ENCODE results near the gene PAPOLB.

The PAPOLB gene

DNA sequence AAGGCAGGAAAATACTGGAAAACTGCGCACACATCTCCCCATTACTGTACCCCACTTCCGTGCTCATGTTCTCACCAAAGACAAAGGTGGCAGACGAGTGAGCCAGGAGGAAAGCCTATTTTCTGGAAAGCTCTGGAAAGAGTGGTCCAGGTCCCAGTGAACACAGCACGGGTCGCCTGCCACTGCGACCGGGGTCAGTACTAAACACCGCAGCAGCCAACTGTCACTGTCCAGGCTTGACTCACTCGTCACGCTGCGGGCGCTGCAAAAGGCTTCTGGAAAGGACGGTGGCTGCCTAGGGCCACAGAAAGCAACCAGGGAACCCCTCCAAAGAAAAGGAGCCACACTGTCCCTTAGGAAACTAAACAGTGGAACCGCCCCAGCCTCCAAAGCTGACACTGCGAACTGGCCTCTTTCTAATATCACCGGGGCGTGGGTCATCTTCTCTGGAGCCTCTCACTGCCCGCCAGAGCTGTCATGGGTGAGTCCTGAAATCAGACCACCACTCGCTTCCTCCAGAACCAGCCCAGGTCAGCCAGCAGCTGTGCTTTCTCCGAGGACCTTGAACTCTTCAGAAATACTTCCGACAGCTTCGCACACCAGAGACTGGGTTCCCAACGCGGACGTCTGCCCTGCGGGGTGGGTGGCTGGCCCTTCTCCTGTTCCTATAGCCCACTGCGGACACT lies 17.7 kb upstream of the PAPOLB start:
- Histone ChIP-seq H3K9me3 (ENCODE audit: control insufficient read depth, low read length) (no peaks in the 10 kb centered on the region), H3K36me3 (ENCODE audit: control insufficient read depth, insufficient read depth, low read length) (no peaks in the 10 kb centered on the region), H3K27me3 (replicated peaks; ENCODE audit: control insufficient read depth, insufficient read depth, low read length, poor library complexity, severe bottlenecking) (peaks cover 10% of the 10 kb centered on the region), H3K4me1 (ENCODE audit: control insufficient read depth, insufficient read depth, low read length, poor library complexity, severe bottlenecking) (peaks cover 12% of the 10 kb centered on the region), H3K4me3 (ENCODE audit: insufficient read depth, low read depth, low read length, poor library complexity, severe bottlenecking) (no peak overlapping the region), H3K27ac (ENCODE audit: insufficient read depth, low read length, poor library complexity, severe bottlenecking) (no peak overlapping the region)
- no peak for DNase-seq

DNA sequence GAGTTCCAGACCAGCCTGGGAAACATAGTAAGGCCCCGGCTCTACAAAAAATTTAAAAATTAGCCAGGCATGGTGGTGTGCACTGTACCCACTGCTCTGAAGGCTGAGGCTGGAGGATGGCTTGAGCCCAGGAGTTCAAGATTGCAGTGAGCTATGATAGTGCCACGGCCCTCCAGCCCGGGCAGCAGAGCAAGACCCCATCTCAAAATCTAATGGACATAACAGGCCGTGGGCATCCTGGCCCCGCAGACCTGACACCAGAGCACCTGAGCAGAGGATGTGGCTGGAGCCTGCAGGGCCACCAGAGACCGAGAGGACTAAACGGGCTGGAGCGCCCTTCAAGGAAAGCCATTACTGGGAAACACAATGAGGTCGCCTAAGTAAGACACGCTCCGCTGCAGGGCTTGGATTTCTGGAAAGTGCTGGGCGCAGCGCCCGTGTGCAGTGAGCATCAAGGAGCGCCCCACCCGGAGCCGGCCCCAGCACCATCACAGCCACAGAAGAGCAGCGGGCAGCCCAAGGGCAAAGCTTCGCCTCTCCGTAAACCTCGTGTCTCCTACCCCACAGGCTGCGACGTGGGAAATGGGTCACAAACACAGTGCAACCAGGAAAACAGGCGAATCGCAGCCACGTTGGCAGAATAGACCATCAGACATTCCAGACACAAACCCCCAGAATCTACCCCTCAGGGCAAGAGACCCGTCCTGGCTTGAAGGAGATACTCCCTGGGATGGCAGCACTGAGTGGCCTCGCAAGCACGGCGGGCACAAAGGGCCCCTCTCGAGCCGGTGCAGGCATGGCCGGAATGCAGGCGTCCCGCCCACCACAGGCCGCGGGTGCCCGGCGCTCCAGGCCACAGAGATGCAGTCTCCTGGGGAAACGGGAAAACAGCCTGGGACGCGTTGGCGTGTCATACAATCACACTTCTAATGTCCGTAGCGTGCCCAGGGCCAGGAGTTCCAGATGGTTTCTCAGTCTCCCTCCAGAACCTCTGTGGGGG lies 16.8 kb upstream of the PAPOLB start:
- peaks cover 10% of the 10 kb centered on the region for H3K27me3 ChIP-seq (replicated peaks; ENCODE audit: control insufficient read depth, insufficient read depth, low read length, poor library complexity, severe bottlenecking)
- H3K36me3 ChIP-seq (ENCODE audit: control insufficient read depth, insufficient read depth, low read length), result no peaks in the 10 kb centered on the region
- no peak overlapping the region for H3K4me3 ChIP-seq (ENCODE audit: insufficient read depth, low read depth, low read length, poor library complexity, severe bottlenecking)
- H3K9me3 ChIP-seq (ENCODE audit: control insufficient read depth, low read length), result no peaks in the 10 kb centered on the region
- H3K27ac ChIP-seq (ENCODE audit: insufficient read depth, low read length, poor library complexity, severe bottlenecking), result no peak overlapping the region
- peaks cover 12% of the 10 kb centered on the region for H3K4me1 ChIP-seq (ENCODE audit: control insufficient read depth, insufficient read depth, low read length, poor library complexity, severe bottlenecking)
- DNase-seq, result no peak

DNA sequence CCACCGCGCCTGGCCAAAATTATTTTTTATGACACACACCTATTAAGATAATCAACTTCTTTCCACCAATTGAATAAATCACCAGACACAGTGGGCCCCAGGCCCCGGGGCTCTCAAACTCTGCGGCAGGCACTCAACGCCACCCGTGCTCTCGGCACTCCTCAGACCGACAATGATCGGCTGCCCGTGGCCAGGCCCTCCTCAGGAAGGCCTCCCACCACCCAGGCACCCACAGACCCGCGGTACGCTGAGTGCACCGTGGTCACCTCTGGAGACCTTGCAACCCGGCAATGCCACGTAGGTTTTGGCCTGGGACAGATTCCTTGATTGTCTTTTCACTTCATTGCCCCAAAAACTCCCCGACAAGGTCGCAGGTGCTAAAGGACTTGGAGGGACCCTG lies 14.8 kb upstream of the PAPOLB start:
- no peaks in the 10 kb centered on the region for H3K4me1 ChIP-seq (ENCODE audit: control insufficient read depth, insufficient read depth, low read length, poor library complexity, severe bottlenecking)
- DNase-seq, result no peak
- H3K9me3 ChIP-seq (ENCODE audit: control insufficient read depth, low read length), result no peaks in the 10 kb centered on the region
- H3K27me3 ChIP-seq (replicated peaks; ENCODE audit: control insufficient read depth, insufficient read depth, low read length, poor library complexity, severe bottlenecking), result no peaks in the 10 kb centered on the region
- H3K27ac ChIP-seq (ENCODE audit: insufficient read depth, low read length, poor library complexity, severe bottlenecking), result no peak overlapping the region
- no peak overlapping the region for H3K4me3 ChIP-seq (ENCODE audit: insufficient read depth, low read depth, low read length, poor library complexity, severe bottlenecking)
- no peaks in the 10 kb centered on the region for H3K36me3 ChIP-seq (ENCODE audit: control insufficient read depth, insufficient read depth, low read length)

DNA sequence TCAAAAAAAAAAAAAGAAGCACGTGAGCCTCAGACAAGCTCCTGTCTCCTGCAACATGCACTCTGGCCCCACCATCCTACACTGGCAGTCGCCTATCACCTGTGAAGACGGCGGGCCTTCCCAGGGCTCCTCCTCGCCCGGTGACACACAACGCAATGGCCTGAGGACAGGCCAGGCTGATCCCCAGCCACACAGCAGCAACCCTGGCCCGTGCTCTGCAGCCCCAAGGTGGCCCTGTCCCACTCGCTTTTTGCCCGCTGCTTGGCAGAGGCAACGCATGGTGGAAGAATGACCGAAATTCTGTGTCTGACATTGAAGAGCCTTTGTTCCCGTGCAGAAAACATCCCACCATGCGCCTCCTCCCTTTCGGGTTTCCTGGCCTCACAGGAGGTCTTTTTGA lies 13.6 kb upstream of the PAPOLB start:
- H3K4me1 ChIP-seq (ENCODE audit: control insufficient read depth, insufficient read depth, low read length, poor library complexity, severe bottlenecking), result no peaks in the 10 kb centered on the region
- no peak for DNase-seq
- H3K27ac ChIP-seq (ENCODE audit: insufficient read depth, low read length, poor library complexity, severe bottlenecking), result no peak overlapping the region
- no peaks in the 10 kb centered on the region for H3K36me3 ChIP-seq (ENCODE audit: control insufficient read depth, insufficient read depth, low read length)
- no peak overlapping the region for H3K4me3 ChIP-seq (ENCODE audit: insufficient read depth, low read depth, low read length, poor library complexity, severe bottlenecking)
- H3K9me3 ChIP-seq (ENCODE audit: control insufficient read depth, low read length), result no peaks in the 10 kb centered on the region
- H3K27me3 ChIP-seq (replicated peaks; ENCODE audit: control insufficient read depth, insufficient read depth, low read length, poor library complexity, severe bottlenecking), result no peaks in the 10 kb centered on the region

DNA sequence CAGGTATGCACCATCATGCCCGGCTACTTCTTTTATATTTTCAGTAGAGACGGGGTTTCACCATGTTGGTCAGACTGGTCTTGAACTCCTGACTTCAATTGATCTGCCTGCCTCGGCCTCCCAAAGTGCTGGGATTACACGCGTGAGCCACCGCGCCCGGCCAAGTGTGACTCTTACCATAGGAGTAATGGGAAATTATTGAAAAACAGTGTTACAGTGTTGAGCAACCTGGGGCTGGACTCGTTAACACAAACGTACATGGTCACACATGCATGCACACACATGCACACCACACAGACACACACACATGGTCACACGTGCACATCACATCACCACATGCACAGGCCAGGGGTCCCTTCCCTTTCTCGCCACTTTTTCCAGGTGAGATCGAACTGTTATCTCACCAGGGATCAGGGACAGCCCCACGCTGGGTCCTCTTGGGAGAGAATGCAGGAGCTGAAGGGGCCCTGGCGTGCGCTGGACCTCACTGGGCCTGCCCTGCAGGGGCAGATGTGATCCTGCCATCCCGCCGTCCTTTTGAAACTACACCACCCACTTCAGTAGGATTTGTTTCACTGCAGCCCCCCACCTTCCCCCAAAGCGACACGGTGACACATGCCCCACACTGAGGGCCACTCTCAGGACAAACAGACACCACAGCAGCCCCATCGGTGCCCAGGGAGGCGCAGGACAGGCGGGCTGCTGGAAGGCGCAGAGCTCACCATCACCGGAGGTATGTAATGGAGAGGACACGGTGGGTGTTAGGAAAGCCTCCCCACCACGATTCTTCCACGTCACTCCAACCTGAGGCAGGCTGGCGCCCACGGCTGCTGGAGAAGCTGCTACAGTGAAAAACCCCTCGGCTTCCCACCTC lies 11.5 kb upstream of the PAPOLB start:
- Histone ChIP-seq H3K4me1 (ENCODE audit: control insufficient read depth, insufficient read depth, low read length, poor library complexity, severe bottlenecking) (no peaks in the 10 kb centered on the region), H3K4me3 (ENCODE audit: insufficient read depth, low read depth, low read length, poor library complexity, severe bottlenecking) (no peak overlapping the region), H3K27ac (ENCODE audit: insufficient read depth, low read length, poor library complexity, severe bottlenecking) (no peak overlapping the region), H3K9me3 (ENCODE audit: control insufficient read depth, low read length) (no peaks in the 10 kb centered on the region), H3K36me3 (ENCODE audit: control insufficient read depth, insufficient read depth, low read length) (no peaks in the 10 kb centered on the region), H3K27me3 (replicated peaks; ENCODE audit: control insufficient read depth, insufficient read depth, low read length, poor library complexity, severe bottlenecking) (no peaks in the 10 kb centered on the region)
- DNase-seq, result no peak

DNA sequence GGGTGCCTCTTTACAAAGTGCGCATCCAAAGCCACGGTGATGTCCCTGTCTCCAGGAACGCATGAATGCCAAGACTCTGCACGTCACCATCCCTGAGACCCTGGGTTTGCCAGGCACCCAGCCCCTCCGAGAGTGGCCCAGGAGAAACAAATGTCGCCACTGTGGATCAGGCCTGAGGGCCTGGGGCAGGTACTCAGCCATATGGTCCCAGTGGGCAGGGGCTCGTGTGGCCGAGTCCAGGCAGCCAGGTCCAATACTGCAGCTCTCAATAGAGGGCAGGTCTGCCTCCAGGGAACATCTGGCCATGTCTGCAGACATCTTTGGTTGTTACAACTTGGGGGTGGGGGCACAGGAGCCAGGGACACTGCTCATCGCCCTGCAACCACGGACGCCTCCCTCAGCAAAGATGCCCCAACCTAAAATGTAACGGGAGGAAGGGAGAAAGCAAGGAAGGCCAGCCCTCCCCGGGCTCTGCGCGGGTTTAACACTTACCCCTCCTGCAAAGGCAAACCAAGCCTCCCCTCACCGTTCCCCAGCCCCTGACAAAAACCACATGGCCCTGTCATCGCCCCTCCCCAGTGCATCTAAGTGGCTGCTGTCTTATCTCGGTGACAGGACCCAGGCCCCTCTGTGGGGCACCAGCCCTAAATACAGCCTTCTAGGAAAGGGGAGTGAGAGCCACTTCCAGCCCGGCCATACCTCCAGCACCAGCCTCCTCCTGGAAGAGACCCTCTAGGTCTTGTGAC lies 10.3 kb upstream of the PAPOLB start:
- no peaks in the 10 kb centered on the region for H3K9me3 ChIP-seq (ENCODE audit: control insufficient read depth, low read length)
- no peak for DNase-seq
- no peaks in the 10 kb centered on the region for H3K27me3 ChIP-seq (replicated peaks; ENCODE audit: control insufficient read depth, insufficient read depth, low read length, poor library complexity, severe bottlenecking)
- no peak overlapping the region for H3K27ac ChIP-seq (ENCODE audit: insufficient read depth, low read length, poor library complexity, severe bottlenecking)
- no peaks in the 10 kb centered on the region for H3K36me3 ChIP-seq (ENCODE audit: control insufficient read depth, insufficient read depth, low read length)
- H3K4me1 ChIP-seq (ENCODE audit: control insufficient read depth, insufficient read depth, low read length, poor library complexity, severe bottlenecking), result no peaks in the 10 kb centered on the region
- H3K4me3 ChIP-seq (ENCODE audit: insufficient read depth, low read depth, low read length, poor library complexity, severe bottlenecking), result no peak overlapping the region

DNA sequence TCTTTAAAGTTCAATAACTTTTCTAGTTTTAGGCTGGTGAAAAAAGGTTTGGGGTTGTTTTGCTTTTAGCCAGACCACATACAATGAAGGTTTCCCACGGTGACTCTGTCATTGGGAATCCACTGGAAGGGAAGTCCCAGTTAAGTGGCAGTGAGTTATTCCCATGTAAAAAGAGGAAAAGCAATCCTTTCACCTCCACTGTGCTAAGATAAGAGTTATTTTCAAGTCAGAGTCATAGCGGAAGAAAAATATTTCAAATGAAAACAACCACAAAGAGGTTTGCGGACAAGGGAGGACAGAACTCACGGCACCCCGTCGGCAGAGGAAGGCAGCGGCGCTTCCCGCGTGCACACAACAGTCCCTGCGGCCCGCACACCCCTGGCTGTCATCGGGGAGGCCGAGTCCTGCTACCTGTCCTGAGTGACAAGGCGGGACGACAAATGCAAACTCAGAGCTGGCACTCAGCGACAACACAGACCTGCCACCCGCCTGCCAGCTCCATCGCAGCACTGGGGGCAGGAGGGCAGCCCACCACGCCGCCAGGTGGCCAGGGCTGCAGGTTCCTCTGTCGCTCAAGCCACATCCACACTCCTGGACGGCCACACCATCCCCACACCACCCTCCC lies 9.3 kb upstream of the PAPOLB start:
- DNase-seq, result no peak
- H3K27ac ChIP-seq (ENCODE audit: insufficient read depth, low read length, poor library complexity, severe bottlenecking), result no peak overlapping the region
- no peaks in the 10 kb centered on the region for H3K9me3 ChIP-seq (ENCODE audit: control insufficient read depth, low read length)
- H3K4me1 ChIP-seq (ENCODE audit: control insufficient read depth, insufficient read depth, low read length, poor library complexity, severe bottlenecking), result no peaks in the 10 kb centered on the region
- no peaks in the 10 kb centered on the region for H3K27me3 ChIP-seq (replicated peaks; ENCODE audit: control insufficient read depth, insufficient read depth, low read length, poor library complexity, severe bottlenecking)
- no peaks in the 10 kb centered on the region for H3K36me3 ChIP-seq (ENCODE audit: control insufficient read depth, insufficient read depth, low read length)
- no peak overlapping the region for H3K4me3 ChIP-seq (ENCODE audit: insufficient read depth, low read depth, low read length, poor library complexity, severe bottlenecking)

DNA sequence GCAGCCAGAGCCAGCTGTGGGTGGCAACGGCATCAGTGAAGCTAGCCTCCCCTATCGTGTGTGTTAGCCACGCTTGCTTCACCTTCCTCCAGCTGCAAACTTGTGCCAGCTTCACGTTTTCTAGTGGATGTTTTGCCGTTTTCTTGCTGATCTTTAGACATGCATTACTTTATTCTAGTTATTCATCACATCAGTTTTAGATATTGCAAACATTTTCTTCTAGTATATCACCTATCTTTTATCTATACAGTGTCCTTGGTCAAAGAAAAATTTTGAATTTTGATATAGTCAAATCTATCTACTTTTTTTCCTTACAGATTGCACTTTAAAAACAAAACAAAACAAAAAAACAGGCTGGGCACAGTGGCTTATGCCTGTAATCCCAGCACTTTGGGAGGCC lies 6.7 kb upstream of the PAPOLB start:
- peaks cover 3% of the 10 kb centered on the region for H3K27me3 ChIP-seq (replicated peaks; ENCODE audit: control insufficient read depth, insufficient read depth, low read length, poor library complexity, severe bottlenecking)
- H3K36me3 ChIP-seq (ENCODE audit: control insufficient read depth, insufficient read depth, low read length), result no peaks in the 10 kb centered on the region
- no peak overlapping the region for H3K27ac ChIP-seq (ENCODE audit: insufficient read depth, low read length, poor library complexity, severe bottlenecking)
- DNase-seq, result no peak
- H3K4me1 ChIP-seq (ENCODE audit: control insufficient read depth, insufficient read depth, low read length, poor library complexity, severe bottlenecking), result no peaks in the 10 kb centered on the region
- H3K4me3 ChIP-seq (ENCODE audit: insufficient read depth, low read depth, low read length, poor library complexity, severe bottlenecking), result no peak overlapping the region
- no peaks in the 10 kb centered on the region for H3K9me3 ChIP-seq (ENCODE audit: control insufficient read depth, low read length)
